ENCODE measurements around the gene SOX5. TPM values are rescaled to one million over a fixed set of nuclear protein-coding genes. Genes with fewer than 3 reads are reported as not detected.

SOX5 gene
- total RNA-seq, 1 experiment from 2014 or later = 0.52 TPM

- Histone ChIP-seq H3K36me3 (ENCODE audit: control insufficient read depth in 1 of 2, insufficient read depth in 2 of 2, low read length in 2 of 2) (no peaks in the 10 kb centered on the region), H3K4me2 (ENCODE audit: low read length) (no peak overlapping the region), H3K9me2 (ENCODE audit: insufficient read depth) (no peaks in the 10 kb centered on the region), H3K4me3 (replicated peaks in 1 of 2; ENCODE audit: low read depth in 1 of 2, low read length in 2 of 2) (no peak overlapping the region), H3K27ac (ENCODE audit: low read depth, low read length) (no peak overlapping the region), H3K9ac (ENCODE audit: low read length) (no peak overlapping the region), H4K20me1 (ENCODE audit: insufficient read depth) (no peaks in the 10 kb centered on the region), H3K79me2 (ENCODE audit: insufficient read depth, low read length) (no peaks in the 10 kb centered on the region), H3K4me1 (ENCODE audit: control insufficient read depth in 1 of 2, insufficient read depth in 2 of 2, low read length in 2 of 2) (no peaks in the 10 kb centered on the region), H2AFZ (ENCODE audit: low read depth, low read length, poor library complexity, severe bottlenecking) (no peak overlapping the region), H3K27me3 (ENCODE audit: insufficient read depth, low read length) (no peaks in the 10 kb centered on the region), H3K9me3 (ENCODE audit: control insufficient read depth in 1 of 2, insufficient read depth in 1 of 2, low read depth in 1 of 2, low read length in 2 of 2) (peaks cover 18 to 29% of the 10 kb centered on the region in 2 experiments; a peak in 3 of 4 replicates)
- BruUV-seq (replicated peaks) = no TSS peak
- ChIA-PET RAD21 (ENCODE audit: low non-redundant PET in 1 of 2, low total read pairs in 2 of 2, uncharacterized antibody in 2 of 2, unreplicated experiment in 2 of 2) (no interaction called here), POLR2A (no interaction called here), CTCF (no interaction called here)
- DNase-seq (ENCODE audit: low read depth, low spot score) (no peak), ATAC-seq (no peak)
- no peak for TF ChIP-seq EZH2 (IDR thresholded peaks at IDR 0.05)
- no peak for TF ChIP-seq POLR2A (IDR thresholded peaks at IDR 0.05; ENCODE audit: borderline replicate concordance, extremely low read depth, insufficient read depth, insufficient read length)
- no peak for TF ChIP-seq JUND (IDR thresholded peaks at IDR 0.05)
- TF ChIP-seq, protein P1, sequence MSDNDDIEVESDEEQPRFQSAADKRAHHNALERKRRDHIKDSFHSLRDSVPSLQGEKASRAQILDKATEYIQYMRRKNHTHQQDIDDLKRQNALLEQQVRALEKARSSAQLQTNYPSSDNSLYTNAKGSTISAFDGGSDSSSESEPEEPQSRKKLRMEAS (IDR thresholded peaks at IDR 0.05) = no peak
- TF ChIP-seq, protein P2, sequence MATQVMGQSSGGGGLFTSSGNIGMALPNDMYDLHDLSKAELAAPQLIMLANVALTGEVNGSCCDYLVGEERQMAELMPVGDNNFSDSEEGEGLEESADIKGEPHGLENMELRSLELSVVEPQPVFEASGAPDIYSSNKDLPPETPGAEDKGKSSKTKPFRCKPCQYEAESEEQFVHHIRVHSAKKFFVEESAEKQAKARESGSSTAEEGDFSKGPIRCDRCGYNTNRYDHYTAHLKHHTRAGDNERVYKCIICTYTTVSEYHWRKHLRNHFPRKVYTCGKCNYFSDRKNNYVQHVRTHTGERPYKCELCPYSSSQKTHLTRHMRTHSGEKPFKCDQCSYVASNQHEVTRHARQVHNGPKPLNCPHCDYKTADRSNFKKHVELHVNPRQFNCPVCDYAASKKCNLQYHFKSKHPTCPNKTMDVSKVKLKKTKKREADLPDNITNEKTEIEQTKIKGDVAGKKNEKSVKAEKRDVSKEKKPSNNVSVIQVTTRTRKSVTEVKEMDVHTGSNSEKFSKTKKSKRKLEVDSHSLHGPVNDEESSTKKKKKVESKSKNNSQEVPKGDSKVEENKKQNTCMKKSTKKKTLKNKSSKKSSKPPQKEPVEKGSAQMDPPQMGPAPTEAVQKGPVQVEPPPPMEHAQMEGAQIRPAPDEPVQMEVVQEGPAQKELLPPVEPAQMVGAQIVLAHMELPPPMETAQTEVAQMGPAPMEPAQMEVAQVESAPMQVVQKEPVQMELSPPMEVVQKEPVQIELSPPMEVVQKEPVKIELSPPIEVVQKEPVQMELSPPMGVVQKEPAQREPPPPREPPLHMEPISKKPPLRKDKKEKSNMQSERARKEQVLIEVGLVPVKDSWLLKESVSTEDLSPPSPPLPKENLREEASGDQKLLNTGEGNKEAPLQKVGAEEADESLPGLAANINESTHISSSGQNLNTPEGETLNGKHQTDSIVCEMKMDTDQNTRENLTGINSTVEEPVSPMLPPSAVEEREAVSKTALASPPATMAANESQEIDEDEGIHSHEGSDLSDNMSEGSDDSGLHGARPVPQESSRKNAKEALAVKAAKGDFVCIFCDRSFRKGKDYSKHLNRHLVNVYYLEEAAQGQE (IDR thresholded peaks at IDR 0.05; ENCODE audit: low read depth) = no peak
- TF ChIP-seq YY1 (IDR thresholded peaks at IDR 0.05; ENCODE audit: extremely low read depth, insufficient replicate concordance, low read depth, low read length) = no peak
- TF ChIP-seq, protein P3, sequence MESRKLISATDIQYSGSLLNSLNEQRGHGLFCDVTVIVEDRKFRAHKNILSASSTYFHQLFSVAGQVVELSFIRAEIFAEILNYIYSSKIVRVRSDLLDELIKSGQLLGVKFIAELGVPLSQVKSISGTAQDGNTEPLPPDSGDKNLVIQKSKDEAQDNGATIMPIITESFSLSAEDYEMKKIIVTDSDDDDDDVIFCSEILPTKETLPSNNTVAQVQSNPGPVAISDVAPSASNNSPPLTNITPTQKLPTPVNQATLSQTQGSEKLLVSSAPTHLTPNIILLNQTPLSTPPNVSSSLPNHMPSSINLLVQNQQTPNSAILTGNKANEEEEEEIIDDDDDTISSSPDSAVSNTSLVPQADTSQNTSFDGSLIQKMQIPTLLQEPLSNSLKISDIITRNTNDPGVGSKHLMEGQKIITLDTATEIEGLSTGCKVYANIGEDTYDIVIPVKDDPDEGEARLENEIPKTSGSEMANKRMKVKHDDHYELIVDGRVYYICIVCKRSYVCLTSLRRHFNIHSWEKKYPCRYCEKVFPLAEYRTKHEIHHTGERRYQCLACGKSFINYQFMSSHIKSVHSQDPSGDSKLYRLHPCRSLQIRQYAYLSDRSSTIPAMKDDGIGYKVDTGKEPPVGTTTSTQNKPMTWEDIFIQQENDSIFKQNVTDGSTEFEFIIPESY (IDR thresholded peaks at IDR 0.05; ENCODE audit: extremely low read depth, insufficient replicate concordance, low read length) = no peak
- TF ChIP-seq CBX3 (IDR thresholded peaks at IDR 0.05; ENCODE audit: low read depth) = no peak
- TF ChIP-seq FOSL1 (IDR thresholded peaks at IDR 0.05; ENCODE audit: low read depth) = no peak
- no peak for TF ChIP-seq SP1 (IDR thresholded peaks at IDR 0.05; ENCODE audit: low read depth)
- no peak for TF ChIP-seq RAD21 (IDR thresholded peaks at IDR 0.05; ENCODE audit: low read depth)
- no peak for TF ChIP-seq SRF (IDR thresholded peaks at IDR 0.05; ENCODE audit: low read depth)
- TF ChIP-seq, protein P4, sequence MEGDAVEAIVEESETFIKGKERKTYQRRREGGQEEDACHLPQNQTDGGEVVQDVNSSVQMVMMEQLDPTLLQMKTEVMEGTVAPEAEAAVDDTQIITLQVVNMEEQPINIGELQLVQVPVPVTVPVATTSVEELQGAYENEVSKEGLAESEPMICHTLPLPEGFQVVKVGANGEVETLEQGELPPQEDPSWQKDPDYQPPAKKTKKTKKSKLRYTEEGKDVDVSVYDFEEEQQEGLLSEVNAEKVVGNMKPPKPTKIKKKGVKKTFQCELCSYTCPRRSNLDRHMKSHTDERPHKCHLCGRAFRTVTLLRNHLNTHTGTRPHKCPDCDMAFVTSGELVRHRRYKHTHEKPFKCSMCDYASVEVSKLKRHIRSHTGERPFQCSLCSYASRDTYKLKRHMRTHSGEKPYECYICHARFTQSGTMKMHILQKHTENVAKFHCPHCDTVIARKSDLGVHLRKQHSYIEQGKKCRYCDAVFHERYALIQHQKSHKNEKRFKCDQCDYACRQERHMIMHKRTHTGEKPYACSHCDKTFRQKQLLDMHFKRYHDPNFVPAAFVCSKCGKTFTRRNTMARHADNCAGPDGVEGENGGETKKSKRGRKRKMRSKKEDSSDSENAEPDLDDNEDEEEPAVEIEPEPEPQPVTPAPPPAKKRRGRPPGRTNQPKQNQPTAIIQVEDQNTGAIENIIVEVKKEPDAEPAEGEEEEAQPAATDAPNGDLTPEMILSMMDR (IDR thresholded peaks at IDR 0.05 in 2 of 3, conservative IDR thresholded peaks at IDR 0.05 in 1 of 3; ENCODE audit: borderline replicate concordance in 1 of 3, insufficient read depth in 1 of 3, low read depth in 2 of 3, low read length in 2 of 3) = no peak
- TF ChIP-seq ZNF274 (IDR thresholded peaks at IDR 0.05; ENCODE audit: low read depth, low read length) = no peak
- TF ChIP-seq TCF7L2 (IDR thresholded peaks at IDR 0.05; ENCODE audit: borderline replicate concordance, extremely low read depth, insufficient read depth, insufficient read length) = no peak
- TF ChIP-seq CEBPB (IDR thresholded peaks at IDR 0.05; ENCODE audit: low read depth) = no peak
- TF ChIP-seq EGR1 (IDR thresholded peaks at IDR 0.05; ENCODE audit: low read depth) = no peak
- intact Hi-C loops (cut with micrococcal nuclease) = no loop called here
Observed at GRCh38 chr12:23566133-23566532, 383.3 kb downstream of the SOX5 start.
